Neural progenitor cell (in vitro differentiated cells): ENCODE measurements around the gene STRN3. TPM values are rescaled to one million over a fixed set of nuclear protein-coding genes. Genes with fewer than 3 reads are reported as not detected.
"Not testable (repeated sequence)": the region's sequence is repeated elsewhere in the genome, so short reads cannot be mapped to it uniquely, and the experiment has no call there.

ENCODE experiments used
- DNase-seq: peaks from one replicate; pipeline ENCODE4 v3.0.0-alpha.2; 2016; ENCODE audit warnings: low spot score
- H2AFZ ChIP-seq: fragments of 200-600 bp; sonication (generic); replicated peaks from 2 replicates; pipeline ENCODE4 v1.6.1; 2016; ENCODE audit warnings: antibody characterized with exemption
- H3F3A ChIP-seq: fragments of 200-600 bp; sonication (generic); 2 replicates; pipeline ENCODE4 v1.6.1; 2016; ENCODE audit warnings: antibody characterized with exemption, low read depth
- H3K27ac ChIP-seq: fragments of 200-600 bp; sonication (generic); 2 replicates; pipeline ENCODE4 v1.5.1; 2016; ENCODE audit warnings: mild to moderate bottlenecking
- H3K27me3 ChIP-seq: fragments of 200-600 bp; sonication (generic); 2 replicates; pipeline ENCODE4 v1.6.1; 2016; ENCODE audit warnings: mild to moderate bottlenecking, moderate library complexity
- H3K36me3 ChIP-seq: fragments of 200-600 bp; sonication (generic); 2 replicates; pipeline ENCODE4 v1.5.1; 2016
- H3K4me1 ChIP-seq: fragments of 200-600 bp; sonication (generic); 2 replicates; pipeline ENCODE4 v1.6.1; 2016; ENCODE audit warnings: mixed run types
- H3K4me2 ChIP-seq: fragments of 200-600 bp; sonication (generic); 2 replicates; pipeline ENCODE4 v1.6.1; 2016
- H3K4me3 ChIP-seq: fragments of 200-600 bp; sonication (generic); 2 replicates; pipeline ENCODE4 v1.5.1; 2016
- H3K79me2 ChIP-seq: fragments of 200-600 bp; sonication (generic); 2 replicates; pipeline ENCODE4 v1.6.1; 2016; ENCODE audit warnings: low read depth
- H3K9ac ChIP-seq: fragments of 200-600 bp; sonication (generic); 2 replicates; pipeline ENCODE4 v1.6.1; 2016
- H3K9me3 ChIP-seq: fragments of 200-600 bp; sonication (generic); 2 replicates; pipeline ENCODE4 v1.5.1; 2016; ENCODE audit warnings: low read depth
- H4K20me1 ChIP-seq: fragments of 200-600 bp; sonication (generic); 2 replicates; pipeline ENCODE4 v1.6.1; 2016; ENCODE audit warnings: low read depth
- H3K27ac Mint-ChIP-seq: 3 replicates; pipeline ENCODE4 v1.8.0; 2021; ENCODE audit warnings: mixed read lengths
- H3K27me3 Mint-ChIP-seq: 2 replicates; pipeline ENCODE4 v1.8.0; 2022; ENCODE audit warnings: low read depth, mild to moderate bottlenecking, inconsistent platforms, moderate library complexity, mixed read lengths; ENCODE audit not compliant: insufficient read depth
- H3K36me3 Mint-ChIP-seq: 3 replicates; pipeline ENCODE4 v1.8.0; 2021; ENCODE audit warnings: mixed read lengths
- H3K4me1 Mint-ChIP-seq: 3 replicates; pipeline ENCODE4 v1.8.0; 2021; ENCODE audit warnings: mixed read lengths
- H3K4me3 Mint-ChIP-seq: 3 replicates; pipeline ENCODE4 v1.8.0; 2021; ENCODE audit warnings: mild to moderate bottlenecking, moderate library complexity, mixed read lengths
- H3K9me3 Mint-ChIP-seq: 3 replicates; pipeline ENCODE4 v1.8.0; 2020; ENCODE audit warnings: mixed read lengths
- EZH2 ChIP-seq: fragments of 200-600 bp; sonication (generic); IDR thresholded peaks from 2 replicates; pipeline ENCODE4 v1.6.1; 2017; ENCODE audit warnings: antibody characterized with exemption, mild to moderate bottlenecking, moderate library complexity
- EZH2phosphoT487 ChIP-seq: fragments of 200-600 bp; sonication (generic); IDR thresholded peaks from 2 replicates; pipeline ENCODE4 v1.6.1; 2017; ENCODE audit warnings: antibody characterized with exemption
- total RNA-seq: library from RNA; depleted of rRNA; stranded (reverse); fragments of >200 nt; gene quantifications from 2 replicates; pipeline ENCODE4 v1.2.3, GENCODE V29; 2015; ENCODE audit warnings: low replicate concordance
- TF ChIP-seq, protein P1 (sequence below): fragments of 200-600 bp; sonication (generic); IDR thresholded peaks from 2 replicates; pipeline ENCODE4 v1.5.1; 2017; ENCODE audit warnings: antibody characterized with exemption, mild to moderate bottlenecking

The STRN3 gene
- total RNA-seq, 1 donor from 2014 or later, result 104 TPM

DNA sequence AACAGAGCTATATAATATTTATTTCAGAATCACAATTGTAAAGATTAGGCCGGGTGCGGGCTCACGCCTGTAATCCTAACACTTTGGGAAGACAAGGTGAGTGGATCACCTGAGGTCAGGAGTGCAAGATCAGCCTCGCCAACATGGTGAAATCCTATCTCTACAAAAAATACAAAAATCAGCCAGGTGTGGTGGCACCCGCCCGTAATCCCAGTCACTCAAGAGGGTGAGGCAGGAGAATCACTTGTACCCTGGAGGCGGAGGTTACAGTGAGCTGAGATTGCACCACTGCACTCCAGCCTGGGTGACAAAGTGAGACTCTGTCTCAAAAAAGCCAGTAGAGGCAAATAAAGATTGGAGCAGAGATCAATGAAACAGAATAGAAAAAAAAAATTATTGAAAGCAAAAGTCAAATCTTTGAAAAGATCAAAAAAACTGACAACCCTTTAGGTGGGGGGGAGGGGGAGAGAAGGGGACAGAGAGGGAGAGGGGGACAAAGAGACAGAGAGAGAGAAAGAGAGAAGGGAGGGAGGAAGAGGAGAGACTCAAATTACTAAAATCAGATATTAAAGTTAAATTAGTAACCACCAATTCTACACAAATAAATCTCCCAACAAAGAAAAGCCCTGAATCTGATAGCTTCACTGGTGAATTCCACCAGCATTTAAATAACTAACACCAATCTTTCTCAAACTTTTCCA is 53.1 kb downstream of the STRN3 start:
- Mint-ChIP-seq H3K4me3 (no peak overlapping the region), H3K27me3 (no peaks in the 10 kb centered on the region), H3K36me3 (peaks cover 52% of the 10 kb centered on the region), H3K9me3 (peaks cover 69% of the 10 kb centered on the region), H3K4me1 (no peaks in the 10 kb centered on the region), H3K27ac (no peak overlapping the region)
- no peak overlapping the region for H3K27ac ChIP-seq
- H3K79me2 ChIP-seq, result peaks cover 100% of the 10 kb centered on the region
- DNase-seq, result no peak
- no peaks in the 10 kb centered on the region for H3F3A ChIP-seq
- H3K36me3 ChIP-seq, result no peaks in the 10 kb centered on the region
- H3K9ac ChIP-seq, result no peak overlapping the region
- no peak overlapping the region for H3K4me3 ChIP-seq
- H3K4me2 ChIP-seq, result no peak overlapping the region
- TF ChIP-seq, protein P1, sequence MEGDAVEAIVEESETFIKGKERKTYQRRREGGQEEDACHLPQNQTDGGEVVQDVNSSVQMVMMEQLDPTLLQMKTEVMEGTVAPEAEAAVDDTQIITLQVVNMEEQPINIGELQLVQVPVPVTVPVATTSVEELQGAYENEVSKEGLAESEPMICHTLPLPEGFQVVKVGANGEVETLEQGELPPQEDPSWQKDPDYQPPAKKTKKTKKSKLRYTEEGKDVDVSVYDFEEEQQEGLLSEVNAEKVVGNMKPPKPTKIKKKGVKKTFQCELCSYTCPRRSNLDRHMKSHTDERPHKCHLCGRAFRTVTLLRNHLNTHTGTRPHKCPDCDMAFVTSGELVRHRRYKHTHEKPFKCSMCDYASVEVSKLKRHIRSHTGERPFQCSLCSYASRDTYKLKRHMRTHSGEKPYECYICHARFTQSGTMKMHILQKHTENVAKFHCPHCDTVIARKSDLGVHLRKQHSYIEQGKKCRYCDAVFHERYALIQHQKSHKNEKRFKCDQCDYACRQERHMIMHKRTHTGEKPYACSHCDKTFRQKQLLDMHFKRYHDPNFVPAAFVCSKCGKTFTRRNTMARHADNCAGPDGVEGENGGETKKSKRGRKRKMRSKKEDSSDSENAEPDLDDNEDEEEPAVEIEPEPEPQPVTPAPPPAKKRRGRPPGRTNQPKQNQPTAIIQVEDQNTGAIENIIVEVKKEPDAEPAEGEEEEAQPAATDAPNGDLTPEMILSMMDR, result no peak
- TF ChIP-seq EZH2phosphoT487 (no peak), EZH2 (no peak)
- no peaks in the 10 kb centered on the region for H3K27me3 ChIP-seq
- H3K4me1 ChIP-seq, result peaks cover 21% of the 10 kb centered on the region
- no peaks in the 10 kb centered on the region for H3K9me3 ChIP-seq
- H4K20me1 ChIP-seq, result peaks cover 52% of the 10 kb centered on the region
- H2AFZ ChIP-seq, result no peak overlapping the region

DNA sequence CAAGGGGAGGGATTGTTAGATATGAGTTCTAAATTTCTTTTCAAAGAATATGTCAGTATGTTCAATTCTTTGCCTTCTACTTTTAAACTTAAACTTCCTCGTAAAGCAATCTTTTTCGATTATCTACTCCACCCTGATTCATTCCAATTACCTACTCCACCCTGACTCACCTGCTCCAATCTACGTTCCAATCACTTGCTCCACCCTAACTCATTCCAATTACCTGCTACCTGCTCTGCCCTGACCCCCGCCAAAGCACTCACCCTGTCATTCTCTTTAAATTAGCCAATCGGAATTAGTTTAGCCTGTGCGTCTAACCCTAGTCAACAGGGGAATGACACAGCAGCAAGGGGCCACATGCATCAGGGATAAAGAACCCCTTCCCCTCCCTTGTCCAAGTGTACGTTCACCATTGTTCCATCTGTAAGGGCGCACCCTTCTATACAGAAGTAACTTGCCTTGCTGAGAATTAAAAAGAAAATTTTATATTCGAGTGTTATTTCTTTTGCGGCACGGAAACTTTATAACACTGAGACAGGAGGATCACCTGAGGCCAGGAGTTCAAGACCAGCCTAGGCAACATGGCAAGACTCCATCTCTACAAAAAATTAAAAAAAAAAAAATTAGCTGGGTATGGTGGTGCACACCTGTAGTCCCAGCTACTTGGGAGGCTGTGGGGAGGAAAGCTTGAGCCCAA is 54.0 kb downstream of the STRN3 start:
- Mint-ChIP-seq H3K36me3 (peaks cover 48% of the 10 kb centered on the region), H3K9me3 (peaks cover 66% of the 10 kb centered on the region)
- H3K4me3 Mint-ChIP-seq, H3K4me3 ChIP-seq, H3F3A ChIP-seq, H3K9ac ChIP-seq, H3K36me3 ChIP-seq, H3K27ac Mint-ChIP-seq, H3K9me3 ChIP-seq, H3K4me1 Mint-ChIP-seq, H3K4me2 ChIP-seq, H3K27me3 Mint-ChIP-seq, H3K27me3 ChIP-seq, H2AFZ ChIP-seq, DNase-seq, H3K27ac ChIP-seq: not testable (repeated sequence)
- peaks cover 100% of the 10 kb centered on the region for H3K79me2 ChIP-seq
- H4K20me1 ChIP-seq, result peaks cover 46% of the 10 kb centered on the region
- H3K4me1 ChIP-seq, result peaks cover 21% of the 10 kb centered on the region

DNA sequence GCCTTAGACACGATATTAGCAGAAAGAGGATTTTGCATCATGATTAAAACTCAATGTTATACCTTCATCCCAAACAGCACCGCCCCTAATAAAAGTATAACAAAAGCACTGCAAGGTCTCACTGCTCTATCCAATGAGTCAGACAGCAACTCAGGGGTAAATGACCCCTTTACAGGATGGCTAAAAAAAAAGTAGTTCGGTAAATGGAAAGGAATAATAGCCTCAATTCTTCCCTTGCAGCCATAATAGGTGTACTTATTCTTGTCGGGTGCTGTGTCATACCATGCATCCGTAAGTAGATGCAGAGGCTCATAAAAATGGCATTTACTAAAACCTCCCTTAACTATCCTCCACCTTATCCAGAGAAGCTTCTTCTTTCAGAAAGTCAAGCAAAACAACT is 54.6 kb downstream of the STRN3 start:
- H3K4me1 ChIP-seq, result peaks cover 21% of the 10 kb centered on the region
- no peak overlapping the region for H3K9ac ChIP-seq
- no peak overlapping the region for H3K4me2 ChIP-seq
- no peak overlapping the region for H3K4me3 Mint-ChIP-seq
- H4K20me1 ChIP-seq, result peaks cover 40% of the 10 kb centered on the region
- peaks cover 100% of the 10 kb centered on the region for H3K79me2 ChIP-seq
- H3K9me3 Mint-ChIP-seq, result peaks cover 66% of the 10 kb centered on the region
- DNase-seq, result no peak
- H2AFZ ChIP-seq, result no peak overlapping the region
- H3K27ac ChIP-seq, result no peak overlapping the region
- no peak for TF ChIP-seq EZH2phosphoT487
- TF ChIP-seq, protein P1, result no peak
- TF ChIP-seq EZH2, result no peak
- no peaks in the 10 kb centered on the region for H3K36me3 ChIP-seq
- H3K9me3 ChIP-seq, result no peaks in the 10 kb centered on the region
- no peak overlapping the region for H3K4me3 ChIP-seq
- no peaks in the 10 kb centered on the region for H3K27me3 ChIP-seq
- peaks cover 3% of the 10 kb centered on the region for H3K27me3 Mint-ChIP-seq
- H3K27ac Mint-ChIP-seq, result no peak overlapping the region
- H3K4me1 Mint-ChIP-seq, result peaks cover 1% of the 10 kb centered on the region
- H3F3A ChIP-seq, result no peaks in the 10 kb centered on the region
- peaks cover 46% of the 10 kb centered on the region for H3K36me3 Mint-ChIP-seq

DNA sequence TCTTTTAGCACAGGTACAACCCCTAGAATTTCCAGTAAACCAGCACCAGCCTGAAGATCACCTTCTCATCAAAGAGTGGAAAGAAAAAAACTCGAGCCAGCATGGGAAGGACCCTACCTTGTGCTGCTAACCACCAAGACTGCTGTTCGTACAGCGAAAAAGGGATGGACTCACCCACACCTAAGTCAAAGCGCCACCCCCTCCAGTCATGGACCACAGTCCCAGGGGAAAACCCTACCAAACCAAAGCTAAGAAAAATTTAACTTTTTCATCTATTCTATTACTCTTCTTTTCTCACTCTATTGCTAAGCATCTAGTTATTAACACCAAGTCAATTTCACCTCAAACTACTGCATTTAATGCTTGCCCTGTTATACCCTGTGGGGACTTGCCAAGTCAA is 56.4 kb downstream of the STRN3 start:
- not testable (repeated sequence) for H3K36me3 ChIP-seq, H3K9ac ChIP-seq, H3K9me3 ChIP-seq, H3K4me3 Mint-ChIP-seq, H3K4me1 Mint-ChIP-seq, H3F3A ChIP-seq, H3K27ac ChIP-seq, H3K4me2 ChIP-seq, DNase-seq, H3K27me3 Mint-ChIP-seq, H3K27me3 ChIP-seq, H3K27ac Mint-ChIP-seq, H2AFZ ChIP-seq, H3K4me3 ChIP-seq
- Histone ChIP-seq H3K4me1 (peaks cover 21% of the 10 kb centered on the region), H4K20me1 (peaks cover 28% of the 10 kb centered on the region), H3K79me2 (peaks cover 100% of the 10 kb centered on the region)
- Mint-ChIP-seq H3K36me3 (peaks cover 52% of the 10 kb centered on the region), H3K9me3 (peaks cover 61% of the 10 kb centered on the region)

DNA sequence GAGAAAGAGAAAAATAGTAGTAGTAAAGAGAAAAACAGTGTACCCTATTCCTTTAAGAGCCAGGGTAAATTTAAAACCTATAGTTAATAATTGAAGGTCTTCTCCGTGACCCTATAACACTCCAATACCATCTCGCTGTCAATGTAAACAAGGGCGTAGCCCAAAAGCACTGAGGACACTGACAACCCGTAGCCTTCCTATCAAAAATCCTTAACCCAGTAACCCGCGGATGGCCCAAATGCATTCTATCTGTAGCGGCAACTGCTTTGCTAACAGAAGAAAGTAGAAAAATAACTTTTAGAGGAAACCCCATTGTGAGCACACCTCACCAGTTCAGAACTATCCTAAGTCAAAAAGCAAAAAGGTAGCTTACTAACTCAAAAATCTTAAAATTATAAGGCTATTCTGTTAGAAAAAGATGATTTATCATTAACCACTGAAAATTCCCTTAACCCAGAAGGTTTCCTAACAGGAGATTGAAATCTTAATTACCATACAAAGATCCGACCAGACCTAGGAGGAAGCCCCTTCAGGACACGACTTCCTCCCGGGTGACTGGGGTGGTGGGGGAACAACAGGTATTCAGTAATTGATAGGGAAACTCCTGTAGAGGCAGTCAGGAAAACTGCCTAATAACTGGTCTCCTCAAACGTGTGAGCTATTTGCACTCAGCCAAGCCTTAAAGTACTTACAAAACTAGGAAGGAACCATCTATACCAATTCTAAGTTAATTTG is 58.6 kb downstream of the STRN3 start:
- not testable (repeated sequence) for H3K4me3 ChIP-seq, H3K36me3 ChIP-seq, H3K27me3 ChIP-seq, H3K27me3 Mint-ChIP-seq, DNase-seq, H3K27ac ChIP-seq, H3K9me3 ChIP-seq, H3K4me2 ChIP-seq, H3K4me3 Mint-ChIP-seq, H2AFZ ChIP-seq, H3K9ac ChIP-seq, H3K4me1 Mint-ChIP-seq, H3F3A ChIP-seq, H3K27ac Mint-ChIP-seq
- peaks cover 51% of the 10 kb centered on the region for H3K36me3 Mint-ChIP-seq
- Histone ChIP-seq H3K79me2 (peaks cover 100% of the 10 kb centered on the region), H4K20me1 (peaks cover 32% of the 10 kb centered on the region), H3K4me1 (peaks cover 14% of the 10 kb centered on the region)
- H3K9me3 Mint-ChIP-seq, result peaks cover 48% of the 10 kb centered on the region
